ENCODE measurements around the gene NT5DC3.

DNA sequence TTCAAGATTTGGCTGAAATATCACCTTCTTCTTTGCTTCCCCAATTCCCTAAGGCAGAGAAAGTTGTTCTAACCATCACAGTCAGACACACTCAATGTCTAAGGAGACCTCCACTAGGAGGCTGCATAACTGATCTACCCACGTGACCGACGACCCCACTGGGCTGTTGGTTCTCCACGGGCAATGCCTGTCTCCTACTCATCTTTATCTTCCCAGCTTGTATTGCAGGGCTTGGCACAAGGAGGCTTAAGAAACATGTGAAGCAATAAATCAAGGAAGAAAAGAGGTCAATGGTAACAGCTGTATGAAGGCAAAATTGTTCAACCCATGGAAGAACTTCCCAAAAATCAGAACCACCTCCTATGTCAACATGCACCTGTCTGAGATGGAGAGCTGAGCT is 27.1 kb downstream of the NT5DC3 start:
- TF ChIP-seq, protein P1, sequence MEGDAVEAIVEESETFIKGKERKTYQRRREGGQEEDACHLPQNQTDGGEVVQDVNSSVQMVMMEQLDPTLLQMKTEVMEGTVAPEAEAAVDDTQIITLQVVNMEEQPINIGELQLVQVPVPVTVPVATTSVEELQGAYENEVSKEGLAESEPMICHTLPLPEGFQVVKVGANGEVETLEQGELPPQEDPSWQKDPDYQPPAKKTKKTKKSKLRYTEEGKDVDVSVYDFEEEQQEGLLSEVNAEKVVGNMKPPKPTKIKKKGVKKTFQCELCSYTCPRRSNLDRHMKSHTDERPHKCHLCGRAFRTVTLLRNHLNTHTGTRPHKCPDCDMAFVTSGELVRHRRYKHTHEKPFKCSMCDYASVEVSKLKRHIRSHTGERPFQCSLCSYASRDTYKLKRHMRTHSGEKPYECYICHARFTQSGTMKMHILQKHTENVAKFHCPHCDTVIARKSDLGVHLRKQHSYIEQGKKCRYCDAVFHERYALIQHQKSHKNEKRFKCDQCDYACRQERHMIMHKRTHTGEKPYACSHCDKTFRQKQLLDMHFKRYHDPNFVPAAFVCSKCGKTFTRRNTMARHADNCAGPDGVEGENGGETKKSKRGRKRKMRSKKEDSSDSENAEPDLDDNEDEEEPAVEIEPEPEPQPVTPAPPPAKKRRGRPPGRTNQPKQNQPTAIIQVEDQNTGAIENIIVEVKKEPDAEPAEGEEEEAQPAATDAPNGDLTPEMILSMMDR (IDR thresholded peaks at IDR 0.05): no peak
- no peak for TF ChIP-seq REST (IDR thresholded peaks at IDR 0.05)
- TF ChIP-seq EHMT2 (IDR thresholded peaks at IDR 0.05; ENCODE audit: low read depth): no peak
- TF ChIP-seq POLR2A (IDR thresholded peaks at IDR 0.05; ENCODE audit: low read length): no peak
- no peak for TF ChIP-seq JUNB (IDR thresholded peaks at IDR 0.05)
- TF ChIP-seq SREBF2 (IDR thresholded peaks at IDR 0.05): no peak
